Stimulated activated CD4-positive, alpha-beta T cell treated with anti-CD3 and anti-CD28 coated beads, Interleukin-1b, Interleukin-23, amount 100 ng/mL, for 24 hours (primary cell): ENCODE measurements around the gene WDR59.
"Not testable (repeated sequence)": the region's sequence is repeated elsewhere in the genome, so short reads cannot be mapped to it uniquely, and the experiment has no call there.

ENCODE experiments used
- DNase-seq, 4 experiments: peaks; one replicate each; pipeline ENCODE4 v3.0.0-alpha.2; 2020; ENCODE audit warnings: low read depth in 4 of 4, low spot score in 1 of 4

Gene WDR59

GRCh38 chr16:75013123-75013522 is 28.2 kb upstream of the WDR59 start:
- DNase-seq: not testable (repeated sequence)

DNA sequence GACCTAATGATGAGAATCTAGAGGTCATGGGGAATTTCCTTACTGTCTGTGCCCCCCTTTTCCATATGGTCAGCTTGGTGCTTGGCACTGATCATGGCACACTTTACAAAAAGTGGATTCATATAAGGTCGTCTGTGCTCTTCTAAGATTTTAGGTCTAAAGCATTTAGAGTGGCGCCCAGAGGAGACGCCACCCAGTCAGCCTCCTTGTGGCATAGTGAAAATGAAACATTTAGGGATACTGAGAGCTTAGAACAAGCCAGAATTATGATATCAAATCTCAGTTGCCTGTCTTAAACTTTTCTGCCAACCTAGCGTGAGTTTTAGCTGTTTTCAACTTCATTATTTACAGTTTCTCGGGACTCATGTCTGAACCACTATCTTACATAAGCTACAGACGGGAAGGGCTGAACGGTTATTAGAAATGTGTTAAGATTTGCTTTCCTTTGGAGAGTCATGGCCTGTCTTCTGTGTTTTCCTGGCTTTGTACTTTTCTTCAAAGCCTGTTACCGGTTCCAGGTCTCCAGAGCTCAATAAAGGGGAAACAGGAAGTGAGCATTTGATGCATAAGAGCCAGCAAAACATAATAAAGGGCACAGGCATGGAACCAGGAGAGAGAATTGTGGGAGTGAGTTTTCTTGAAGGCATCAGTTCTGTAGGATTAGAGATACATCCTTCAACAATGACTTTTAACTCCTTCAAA is 27.6 kb upstream of the WDR59 start:
- DNase-seq: no peak

DNA sequence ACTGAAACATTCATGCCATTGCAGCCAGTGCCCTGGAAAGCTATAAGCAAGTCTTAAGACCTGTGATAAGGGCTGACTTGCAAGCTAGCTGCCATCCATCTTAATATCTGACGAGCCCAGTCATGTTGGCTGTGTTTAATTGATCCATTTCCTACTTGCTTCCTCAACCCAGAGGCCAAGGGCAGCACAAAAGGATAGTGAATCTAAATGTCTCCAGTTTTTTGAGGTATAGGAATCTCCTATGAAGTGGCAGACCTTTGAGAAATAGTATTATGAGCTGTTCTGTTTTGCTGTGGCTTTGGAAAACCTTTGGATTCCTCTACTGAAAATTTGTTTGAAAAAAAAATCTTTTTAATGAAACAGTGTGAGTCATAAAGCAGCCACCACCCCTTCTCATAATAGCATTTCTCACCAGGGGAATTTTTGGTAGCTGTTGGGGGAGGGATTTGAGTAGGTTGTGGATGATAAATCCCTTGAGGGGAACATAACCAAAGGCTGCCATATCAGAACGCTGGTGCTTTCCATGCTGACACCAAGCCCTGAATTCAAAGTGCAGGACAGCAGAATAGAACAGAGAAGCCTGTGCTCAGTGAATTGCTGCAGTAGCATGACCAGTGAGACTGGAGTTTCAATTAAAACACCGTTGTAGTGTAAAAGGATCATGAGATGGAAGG is 26.8 kb upstream of the WDR59 start:
- DNase-seq: peak; percentile 12 to 44 (median 28)

GRCh38 chr16:75010427-75010826 is 25.5 kb upstream of the WDR59 start:
- DNase-seq: no peak

- no peak for DNase-seq
Observed at GRCh38 chr16:75007443-75007842, 22.5 kb upstream of the WDR59 start.

DNA sequence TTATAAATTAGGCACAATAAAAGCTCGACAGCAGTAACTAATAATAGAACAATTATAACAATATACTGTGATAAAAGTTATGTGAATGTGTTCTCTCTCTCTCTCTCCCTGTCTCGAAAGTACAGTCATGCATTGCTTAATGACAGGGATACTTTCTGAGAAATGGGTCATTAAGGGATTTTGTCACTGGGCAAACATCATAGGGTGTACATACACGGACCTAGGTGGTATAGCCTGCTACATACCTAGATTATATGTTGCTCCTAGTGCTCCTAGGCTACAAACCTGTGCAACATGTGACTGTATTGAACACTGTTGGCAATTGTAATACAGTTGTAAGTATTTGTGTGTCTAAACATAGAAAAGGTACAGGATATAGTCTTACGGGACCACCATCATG is 20.8 kb upstream of the WDR59 start:
- no peak for DNase-seq

- DNase-seq: no peak
Observed at GRCh38 chr16:75004460-75004859, 19.5 kb upstream of the WDR59 start.

- DNase-seq: no peak
Observed at GRCh38 chr16:75003931-75004330, 19.0 kb upstream of the WDR59 start.

GRCh38 chr16:75002474-75002873 is 17.6 kb upstream of the WDR59 start:
- DNase-seq: no peak

DNA sequence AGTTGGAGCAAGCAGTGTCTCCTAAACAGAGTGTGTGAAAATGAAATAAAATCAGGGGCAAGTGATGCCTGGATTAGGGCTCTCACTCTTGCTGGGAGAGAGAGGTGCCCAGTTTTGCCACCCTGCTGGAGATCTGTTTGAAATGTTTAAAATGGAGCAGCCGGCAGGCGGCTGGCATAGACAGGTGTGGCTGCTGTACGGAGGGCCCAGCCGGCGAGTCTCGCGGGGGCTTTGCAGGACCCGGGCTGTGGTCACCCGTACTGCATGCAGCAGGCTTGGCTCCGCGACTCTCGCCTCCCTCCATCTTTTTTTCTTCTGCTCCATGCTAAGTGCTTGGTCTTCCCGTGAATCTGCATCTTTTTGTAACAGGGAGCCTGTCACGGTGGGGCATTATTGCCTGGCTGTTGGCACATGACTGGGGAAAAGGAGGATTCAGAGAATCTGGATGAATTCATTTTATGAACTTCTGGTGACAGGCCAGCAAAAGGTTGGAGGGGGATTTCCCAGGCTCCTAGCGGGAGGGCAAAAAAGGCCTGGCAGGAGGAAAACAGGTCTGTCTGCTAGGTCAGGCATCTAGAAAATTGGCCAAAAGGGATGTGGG is 15.7 kb upstream of the WDR59 start:
- DNase-seq: no peak

- peak in 1 of 4 experiments; percentile 47 for DNase-seq
Observed at GRCh38 chr16:74999609-75000480, 14.9 kb upstream of the WDR59 start.

DNA sequence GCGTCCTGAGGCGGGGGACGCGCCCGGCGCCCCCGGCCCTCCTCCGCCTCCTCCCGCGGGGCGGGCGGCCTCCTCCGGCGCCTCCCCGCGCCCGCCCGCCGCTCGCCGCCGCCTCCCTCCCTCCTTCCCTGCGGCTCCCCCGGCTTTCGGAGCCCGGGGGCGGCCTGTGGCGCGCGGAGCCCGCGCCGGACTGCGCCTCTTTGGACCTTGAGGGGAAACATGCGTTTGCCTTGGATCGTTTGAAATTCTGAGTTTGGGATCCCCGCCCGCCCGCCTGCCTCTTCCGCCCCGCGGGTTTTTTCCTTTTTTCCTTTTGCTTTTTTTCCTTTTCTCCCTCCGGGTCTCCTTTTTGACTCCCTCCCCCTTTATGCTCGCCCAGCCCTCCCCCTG is 14.3 kb upstream of the WDR59 start:
- DNase-seq: no peak

DNA sequence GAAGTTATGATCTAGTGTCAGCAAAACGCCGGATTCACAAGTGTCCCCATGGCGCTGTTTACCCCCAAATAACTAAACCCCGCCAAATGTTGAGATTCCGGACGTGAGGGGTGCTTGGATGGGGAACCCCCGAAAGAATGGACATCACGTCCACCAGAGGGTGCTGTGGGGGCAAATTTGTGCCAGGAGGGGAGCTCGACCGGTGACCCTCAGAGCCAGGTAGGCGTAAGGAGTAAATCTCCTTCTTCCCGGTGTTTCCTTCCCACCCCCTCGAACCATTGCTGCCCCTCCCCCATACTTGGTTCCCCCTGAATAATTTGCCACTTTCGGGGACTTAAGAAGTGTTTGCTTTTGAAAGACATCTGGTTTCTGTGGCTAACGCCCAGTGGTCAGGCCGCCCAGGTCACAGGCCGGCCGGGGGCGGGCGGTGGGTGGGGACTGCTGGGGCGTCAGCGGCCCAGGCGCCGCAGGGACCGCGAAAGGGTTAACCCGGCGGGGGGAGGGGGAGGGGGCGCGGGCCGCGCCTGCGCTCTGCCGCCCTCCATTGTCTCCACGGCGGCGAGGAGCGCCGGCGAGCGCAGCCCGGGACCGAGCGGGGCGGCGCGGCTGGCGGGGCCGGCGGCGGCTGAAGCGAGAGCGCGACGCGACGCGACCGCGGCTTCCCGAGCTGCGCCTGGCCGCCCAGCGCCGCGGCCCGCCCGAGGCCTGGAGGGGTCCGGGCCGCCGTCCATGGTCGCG is 13.7 kb upstream of the WDR59 start, which contains the start of gene ZNRF1:
ZNRF1 (plus strand) TSS at position 544 of the 738 bp plus-strand sequence. CDS start 648 bp downstream, outside the sequence.
- DNase-seq: peak; percentile 61 to 84 (median 72)

- no peak for DNase-seq
Observed at GRCh38 chr16:74997042-74997491, 12.1 kb upstream of the WDR59 start.

- DNase-seq: no peak
Observed at GRCh38 chr16:74995986-74996385, 11.1 kb upstream of the WDR59 start.

DNA sequence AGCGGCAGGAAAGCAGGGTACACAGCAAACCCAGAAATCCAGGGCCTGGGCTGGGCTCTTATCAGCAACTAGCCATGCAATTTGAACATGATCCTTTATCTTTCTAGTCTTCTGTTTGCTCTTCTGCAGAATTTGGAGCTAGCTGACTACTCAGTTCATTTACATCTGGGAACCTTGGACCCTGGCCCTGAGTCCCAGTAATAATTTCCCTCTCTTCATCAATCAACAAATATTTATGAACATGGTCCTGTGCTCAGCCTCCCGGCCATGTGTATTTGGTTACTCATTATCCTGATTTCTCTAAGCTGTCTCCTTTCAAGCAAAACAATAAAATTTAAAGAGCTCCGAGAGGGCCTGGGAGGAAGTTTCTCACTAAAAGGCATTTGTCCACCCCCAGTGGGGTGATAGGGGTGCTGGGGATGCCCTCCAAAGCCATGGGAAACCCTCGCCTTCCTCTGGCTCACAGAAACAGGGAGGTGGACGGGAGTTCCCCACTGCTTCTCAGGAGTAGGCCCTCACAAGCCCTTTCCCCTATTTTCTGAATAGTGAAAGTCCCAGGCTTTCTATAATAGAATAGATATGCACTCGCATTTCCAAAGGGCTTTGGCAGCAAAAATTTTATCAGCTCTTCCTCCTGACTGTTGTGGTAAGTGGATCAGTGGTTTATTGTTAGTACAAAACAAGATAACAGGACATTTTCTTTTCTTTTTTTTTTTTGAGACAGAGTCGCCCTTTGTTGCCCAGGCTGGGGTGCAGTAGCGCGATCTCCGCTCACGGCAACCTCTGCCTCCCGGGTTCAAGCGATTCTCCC is 6.9 kb upstream of the WDR59 start:
- DNase-seq: no peak

GRCh38 chr16:74991268-74991592 is 6.3 kb upstream of the WDR59 start:
- no peak for DNase-seq

GRCh38 chr16:74990832-74991231 is 5.9 kb upstream of the WDR59 start:
- no peak for DNase-seq

- not testable (repeated sequence) for DNase-seq
Observed at GRCh38 chr16:74989864-74990263, 4.9 kb upstream of the WDR59 start.
